Kidney (tissue), 14 donors: ENCODE data around the gene RPP14. TPM values are rescaled to one million over a fixed set of nuclear protein-coding genes. Genes with fewer than 3 reads are reported as not detected.

Experiments used
- DNase-seq, 5 donors: peaks; one replicate each; pipeline ENCODE4 v3.0.0-alpha.2; 2013 to 2020
- FAIRE-seq: peaks from 2 replicates; lab custom pipeline; 2012; peaks lifted over from hg19 to GRCh38; lab: Jason Lieb, UNC
- H3K27ac ChIP-seq, 2 donors: one replicate each; pipeline ENCODE4 v1.7.0; 2013; ENCODE audit warnings: low read depth in 2 of 2, low read length in 2 of 2, inconsistent platforms in 1 of 2
- H3K27me3 ChIP-seq: one replicate; pipeline ENCODE4 v1.7.1; 2013; ENCODE audit warnings: low read length, inconsistent platforms; ENCODE audit not compliant: control insufficient read depth, insufficient read depth
- H3K36me3 ChIP-seq, 3 donors: one replicate each; pipeline versions ENCODE4 v1.7.0 to v1.7.1; 2013; ENCODE audit warnings: low read length in 3 of 3, control low read depth in 1 of 3, inconsistent platforms in 1 of 3; ENCODE audit not compliant: insufficient read depth in 3 of 3, control insufficient read depth in 2 of 3
- H3K4me1 ChIP-seq, 3 donors: one replicate each; pipeline versions ENCODE4 v1.7.0 to v1.7.1; 2013; ENCODE audit warnings: low read length in 3 of 3, inconsistent platforms in 1 of 3, low read depth in 1 of 3; ENCODE audit not compliant: control insufficient read depth in 2 of 3, insufficient read depth in 2 of 3
- H3K4me3 ChIP-seq, 3 donors: one replicate each; pipeline versions ENCODE4 v1.7.0 to v1.8.1; 2013; ENCODE audit warnings: low read length in 3 of 3, control low read depth in 1 of 3, inconsistent platforms in 1 of 3
- H3K9ac ChIP-seq, 3 donors: one replicate each; pipeline versions ENCODE4 v1.7.0 to v1.7.1; 2013; ENCODE audit warnings: low read length in 3 of 3, control low read depth in 1 of 3, inconsistent platforms in 1 of 3
- H3K9me3 ChIP-seq, 3 donors: one replicate each; pipeline versions ENCODE4 v1.7.0 to v1.7.1; 2013; ENCODE audit warnings: low read length in 3 of 3, control low read depth in 1 of 3, inconsistent platforms in 1 of 3; ENCODE audit not compliant: control insufficient read depth in 2 of 3, insufficient read depth in 1 of 3
- CTCF ChIP-seq: IDR thresholded peaks from 3 replicates; pipeline ENCODE4 v1.5.1; 2012; ENCODE audit warnings: mild to moderate bottlenecking, moderate library complexity, borderline replicate concordance; ENCODE audit not compliant: insufficient read depth; ENCODE audit errors: extremely low read depth
- intact Hi-C: fragments of 100-400 bp; cut with DNase I; formaldehyde crosslinking; loops from one replicate; pipeline ENCODE4 v1.11.1; 2022
- polyA plus RNA-seq: library from polyadenylated mRNA; stranded (reverse); fragments of 350-450 nt; fragmentation: Illumina TruSeq; extraction: RNeasy Lipid Tissue Mini Kit (QIAGEN cat#74804); gene quantifications from one replicate; pipeline ENCODE4 v1.2.3, GENCODE V29; 2014; ENCODE audit warnings: low read depth, low replicate concordance; ENCODE audit not compliant: insufficient read depth
- total RNA-seq: library from RNA; stranded (reverse); fragmentation: NEBNext Ultra II Directional; extraction: Animal tissue kit (Norgen Biotek cat#: 25700); gene quantifications from one replicate; pipeline ENCODE4 v1.2.1, GENCODE V29; 2021
- donor health status: control.
- donor health status: control.
- donor health status: control.
- donor health status: control.
- donor health status: control.
- donor health status: DM: yes; HTN: yes; CAD: no.
- donor health status: Normal renal cell carcinoma (clear cell type).

RPP14 gene
- total and polyA plus RNA-seq, 2 donors from 2014 or later: 12.0 to 14.9 TPM

GRCh38 chr3:58322793-58323192 is 16.7 kb downstream of the RPP14 start:
- Histone ChIP-seq H3K27ac (no peak overlapping the region), H3K4me1 (peaks cover 0 to 10% (median 4%) of the 10 kb centered on the region in 3 donors), H3K36me3 (peaks cover 2 to 7% (median 2%) of the 10 kb centered on the region in 3 donors), H3K9me3 (no peaks in the 10 kb centered on the region), H3K27me3 (no peaks in the 10 kb centered on the region), H3K9ac (no peak overlapping the region), H3K4me3 (no peak overlapping the region)
- FAIRE-seq (no peak), DNase-seq (no peak)
- intact Hi-C loops: loop anchor here (10.0 kb wide), 1 partner anchor 302 kb away; no protein-coding TSS in a partner anchor
- no peak for TF ChIP-seq CTCF

GRCh38 chr3:58323529-58324390 is 17.7 kb downstream of the RPP14 start:
- H3K4me1 ChIP-seq: peaks cover 0 to 10% (median 4%) of the 10 kb centered on the region in 3 donors
- no peak for FAIRE-seq
- DNase-seq: no peak
- H3K9me3 ChIP-seq: no peaks in the 10 kb centered on the region
- intact Hi-C loops: loop anchor here (10.0 kb wide), 1 partner anchor 301 kb away; no protein-coding TSS in a partner anchor
- H3K4me3 ChIP-seq: no peak overlapping the region
- no peaks in the 10 kb centered on the region for H3K27me3 ChIP-seq
- H3K27ac ChIP-seq: no peak overlapping the region
- TF ChIP-seq CTCF: no peak
- H3K36me3 ChIP-seq: peaks cover 2 to 3% (median 2%) of the 10 kb centered on the region in 3 donors
- no peak overlapping the region for H3K9ac ChIP-seq

- DNase-seq (no peak), FAIRE-seq (no peak)
- H3K9ac ChIP-seq: no peak overlapping the region
- H3K27ac ChIP-seq: peak overlapping the region; percentile 36 to 79
- no peaks in the 10 kb centered on the region for H3K9me3 ChIP-seq
- H3K36me3 ChIP-seq: peaks cover 0 to 2% (median 2%) of the 10 kb centered on the region in 3 donors
- peaks cover 0 to 10% (median 4%) of the 10 kb centered on the region in 3 donors for H3K4me1 ChIP-seq
- intact Hi-C loops: loop anchor here (10.0 kb wide), 1 partner anchor 300 kb away; no protein-coding TSS in a partner anchor
- H3K27me3 ChIP-seq: no peaks in the 10 kb centered on the region
- no peak for TF ChIP-seq CTCF
- no peak overlapping the region for H3K4me3 ChIP-seq
Measured at GRCh38 chr3:58324391-58325390, 18.6 kb downstream of the RPP14 start.
